MM.1S (cell line): ENCODE data around the gene ANKZF1.

Experiments used
- DNase-seq: peaks from one replicate; pipeline ENCODE4 v3.0.0-alpha.2; 2015
- H2AFZ ChIP-seq: fragments of 300-600 bp; sonication (generic); 2 replicates; pipeline ENCODE4 v1.6.0; 2016; ENCODE audit warnings: antibody characterized with exemption, low read length
- H3F3A ChIP-seq: fragments of 300-600 bp; sonication (generic); 2 replicates; pipeline ENCODE4 v1.6.1; 2016; ENCODE audit warnings: mild to moderate bottlenecking, antibody characterized with exemption, low read length, moderate library complexity, mixed read lengths; ENCODE audit not compliant: insufficient read depth
- H3K27ac ChIP-seq: fragments of 300-600 bp; sonication (generic); 2 replicates; pipeline ENCODE4 v1.5.1; 2016; ENCODE audit warnings: mild to moderate bottlenecking, low read length
- H3K27me3 ChIP-seq: fragments of 300-600 bp; sonication (generic); replicated peaks from 2 replicates; pipeline ENCODE4 v1.6.0; 2016; ENCODE audit warnings: low read length; ENCODE audit not compliant: insufficient read depth
- H3K36me3 ChIP-seq: fragments of 300-600 bp; sonication (generic); replicated peaks from 2 replicates; pipeline ENCODE4 v1.6.1; 2016; ENCODE audit warnings: mild to moderate bottlenecking, low read length, mixed read lengths; ENCODE audit not compliant: insufficient read depth
- H3K4me1 ChIP-seq: fragments of 300-600 bp; sonication (generic); 2 replicates; pipeline ENCODE4 v1.6.1; 2016; ENCODE audit warnings: low read length, mixed read lengths
- H3K4me2 ChIP-seq: fragments of 300-600 bp; sonication (generic); 2 replicates; pipeline ENCODE4 v1.6.0; 2016; ENCODE audit warnings: low read depth, low read length
- H3K4me3 ChIP-seq: fragments of 300-600 bp; sonication (generic); 2 replicates; pipeline ENCODE4 v1.5.1; 2016; ENCODE audit warnings: low read length, mixed read lengths
- H3K79me2 ChIP-seq: fragments of 300-600 bp; sonication (generic); 2 replicates; pipeline ENCODE4 v1.6.1; 2016; ENCODE audit warnings: mixed run types, low read length, mixed read lengths
- H3K9ac ChIP-seq: fragments of 300-600 bp; sonication (generic); 2 replicates; pipeline ENCODE4 v1.6.1; 2016; ENCODE audit warnings: low read length, mixed read lengths
- H3K9me2 ChIP-seq: fragments of 300-600 bp; sonication (generic); replicated peaks from 2 replicates; pipeline ENCODE4 v1.6.1; 2016; ENCODE audit warnings: mild to moderate bottlenecking, low read length, mixed read lengths; ENCODE audit not compliant: insufficient read depth
- H3K9me3 ChIP-seq: fragments of 300-600 bp; sonication (generic); replicated peaks from 2 replicates; pipeline ENCODE4 v1.6.1; 2016; ENCODE audit warnings: mild to moderate bottlenecking, low read length, mixed read lengths; ENCODE audit not compliant: insufficient read depth
- H4K20me1 ChIP-seq: fragments of 300-600 bp; sonication (generic); 2 replicates; pipeline ENCODE4 v1.6.1; 2016; ENCODE audit warnings: mild to moderate bottlenecking, low read length, moderate library complexity, mixed read lengths; ENCODE audit not compliant: insufficient read depth
- CTCF ChIP-seq: fragments of 300-600 bp; sonication (generic); IDR thresholded peaks from 2 replicates; pipeline ENCODE4 v1.5.1; 2016; ENCODE audit warnings: antibody characterized with exemption, low read length, mixed read lengths
- EZH2 ChIP-seq: fragments of 300-600 bp; sonication (generic); optimal IDR thresholded peaks from 2 replicates; pipeline ENCODE3; 2017; ENCODE audit warnings: low read depth, mild to moderate bottlenecking, antibody characterized with exemption, low read length, mixed read lengths
- EZH2phosphoT487 ChIP-seq: fragments of 300-600 bp; sonication (generic); IDR thresholded peaks from 2 replicates; pipeline ENCODE4 v1.6.1; 2018; ENCODE audit warnings: antibody characterized with exemption, low read length

Gene ANKZF1

GRCh38 chr2:219268294-219268693, 38.7 kb downstream of the ANKZF1 start:
- no peak overlapping the region for H3K27ac ChIP-seq
- H4K20me1 ChIP-seq, result no peaks in the 10 kb centered on the region
- H3K36me3 ChIP-seq, result no peaks in the 10 kb centered on the region
- no peak for TF ChIP-seq CTCF
- no peak for TF ChIP-seq EZH2phosphoT487
- TF ChIP-seq EZH2, result no peak
- H3K4me1 ChIP-seq, result no peaks in the 10 kb centered on the region
- H3F3A ChIP-seq, result no peaks in the 10 kb centered on the region
- H3K79me2 ChIP-seq, result no peaks in the 10 kb centered on the region
- H3K4me3 ChIP-seq, result no peak overlapping the region
- no peaks in the 10 kb centered on the region for H3K27me3 ChIP-seq
- no peak overlapping the region for H3K4me2 ChIP-seq
- H3K9me2 ChIP-seq, result no peaks in the 10 kb centered on the region
- H3K9me3 ChIP-seq, result no peaks in the 10 kb centered on the region
- no peak for DNase-seq
- H2AFZ ChIP-seq, result no peak overlapping the region
- no peak overlapping the region for H3K9ac ChIP-seq

GRCh38 chr2:219269362-219270054, 39.9 kb downstream of the ANKZF1 start:
- no peaks in the 10 kb centered on the region for H3K79me2 ChIP-seq
- no peaks in the 10 kb centered on the region for H3K9me3 ChIP-seq
- no peaks in the 10 kb centered on the region for H3K36me3 ChIP-seq
- no peak overlapping the region for H3K4me2 ChIP-seq
- no peaks in the 10 kb centered on the region for H4K20me1 ChIP-seq
- no peak overlapping the region for H2AFZ ChIP-seq
- H3K4me1 ChIP-seq, result no peaks in the 10 kb centered on the region
- H3F3A ChIP-seq, result no peaks in the 10 kb centered on the region
- DNase-seq, result no peak
- no peak overlapping the region for H3K4me3 ChIP-seq
- no peak overlapping the region for H3K9ac ChIP-seq
- H3K27me3 ChIP-seq, result no peaks in the 10 kb centered on the region
- TF ChIP-seq CTCF (no peak), EZH2phosphoT487 (no peak), EZH2 (no peak)
- H3K27ac ChIP-seq, result no peak overlapping the region
- H3K9me2 ChIP-seq, result no peaks in the 10 kb centered on the region

- no peaks in the 10 kb centered on the region for H3K4me1 ChIP-seq
- no peak overlapping the region for H3K4me2 ChIP-seq
- no peak overlapping the region for H3K4me3 ChIP-seq
- no peak overlapping the region for H3K9ac ChIP-seq
- TF ChIP-seq CTCF, result no peak
- TF ChIP-seq EZH2phosphoT487, result no peak
- no peak for TF ChIP-seq EZH2
- no peaks in the 10 kb centered on the region for H3K36me3 ChIP-seq
- no peak for DNase-seq
- no peak overlapping the region for H2AFZ ChIP-seq
- no peaks in the 10 kb centered on the region for H3K9me2 ChIP-seq
- H3K27me3 ChIP-seq, result no peaks in the 10 kb centered on the region
- no peaks in the 10 kb centered on the region for H3K79me2 ChIP-seq
- H3K27ac ChIP-seq, result no peak overlapping the region
- no peaks in the 10 kb centered on the region for H4K20me1 ChIP-seq
- H3K9me3 ChIP-seq, result no peaks in the 10 kb centered on the region
- H3F3A ChIP-seq, result no peaks in the 10 kb centered on the region
These were observed 40.4 kb downstream of the ANKZF1 start for GRCh38 chr2:219270055-219270372.
